Immature natural killer cell (primary cell): Measurements from ENCODE around the gene FMN2. TPM values are rescaled to one million over a fixed set of nuclear protein-coding genes. Genes with fewer than 3 reads are reported as not detected.

Experiments used
- DNase-seq, 3 donors: peaks; one replicate each; pipeline ENCODE4 v3.0.0; 2022; ENCODE audit warnings: mixed read lengths in 1 of 3
- H3K27ac Mint-ChIP-seq, 6 donors: one replicate each; pipeline ENCODE4 v1.8.0; 2020; ENCODE audit warnings: mixed read lengths in 6 of 6, mild to moderate bottlenecking in 5 of 6, inconsistent platforms in 4 of 6, moderate library complexity in 3 of 6
- H3K27me3 Mint-ChIP-seq, 3 donors: one replicate each; pipeline ENCODE4 v1.8.0; 2020 to 2021; ENCODE audit warnings: low read depth in 3 of 3, mild to moderate bottlenecking in 3 of 3, mixed read lengths in 3 of 3, moderate library complexity in 3 of 3, inconsistent platforms in 1 of 3
- H3K36me3 Mint-ChIP-seq, 3 donors: one replicate each; pipeline ENCODE4 v1.8.0; 2020; ENCODE audit warnings: mixed read lengths in 3 of 3, inconsistent platforms in 2 of 3, mild to moderate bottlenecking in 2 of 3
- H3K4me1 Mint-ChIP-seq, 2 donors: one replicate each; pipeline ENCODE4 v1.8.0; 2020; ENCODE audit warnings: inconsistent platforms in 2 of 2, mild to moderate bottlenecking in 2 of 2, mixed read lengths in 2 of 2, moderate library complexity in 1 of 2
- H3K4me3 Mint-ChIP-seq, 5 donors: one replicate each; pipeline ENCODE4 v1.8.0; 2020; ENCODE audit warnings: mild to moderate bottlenecking in 5 of 5, mixed read lengths in 5 of 5, inconsistent platforms in 3 of 5, moderate library complexity in 3 of 5
- H3K9me3 Mint-ChIP-seq, 6 donors: one replicate each; pipeline ENCODE4 v1.8.0; 2020; ENCODE audit warnings: mild to moderate bottlenecking in 6 of 6, mixed read lengths in 6 of 6, inconsistent platforms in 4 of 6, moderate library complexity in 3 of 6
- polyA plus RNA-seq, 3 donors: library from polyadenylated mRNA; unstranded; fragments of 300-500 nt; fragmentation: Illumina TruSeq; gene quantifications; one replicate each; pipeline ENCODE4 v1.2.3, GENCODE V29; 2021

Gene FMN2
- polyA plus RNA-seq, 3 donors from 2014 or later = not detected

DNA sequence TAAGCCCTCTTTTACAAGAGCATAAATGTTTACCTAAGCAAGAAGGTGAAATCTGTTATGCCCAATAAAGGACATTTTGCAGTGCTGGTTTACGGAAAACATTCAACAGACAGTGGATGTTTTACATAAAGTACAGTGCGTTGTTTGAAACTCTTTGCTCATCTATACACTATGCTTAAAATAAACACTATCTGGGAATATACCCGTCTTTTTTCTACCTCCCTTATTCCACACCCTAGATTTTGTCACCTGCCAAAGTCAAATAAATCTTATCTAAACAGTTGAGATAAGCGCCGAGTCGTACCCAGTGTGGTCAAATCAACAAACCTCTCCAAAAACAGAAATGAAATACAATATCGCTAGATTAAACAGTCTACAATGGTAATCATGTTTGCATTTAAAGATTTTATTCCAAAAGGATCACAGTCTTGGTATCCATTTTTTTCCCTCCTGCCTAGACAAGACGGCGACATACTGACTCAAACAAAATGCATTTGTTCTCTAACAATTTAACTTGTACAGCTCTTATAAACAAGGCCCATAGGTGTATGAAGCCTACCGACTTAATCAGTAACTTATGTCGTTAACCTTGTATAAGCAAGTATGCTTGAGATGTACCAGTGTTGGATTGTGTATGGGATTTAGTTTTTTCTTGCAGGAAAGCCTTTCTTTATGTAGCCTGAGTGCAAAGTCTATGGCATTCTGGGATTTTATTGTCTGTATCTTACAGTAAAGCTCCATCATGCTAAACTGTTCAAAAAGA is 189.1 kb downstream of the FMN2 start:
- no peak overlapping the region for H3K4me3 Mint-ChIP-seq
- H3K9me3 Mint-ChIP-seq = peaks cover 0 to 6% (median 2%) of the 10 kb centered on the region in 6 donors
- DNase-seq = no peak
- no peak overlapping the region for H3K27ac Mint-ChIP-seq
- no peaks in the 10 kb centered on the region for H3K4me1 Mint-ChIP-seq
- peaks cover 0 to 2% (median 0%) of the 10 kb centered on the region in 3 donors for H3K27me3 Mint-ChIP-seq
- H3K36me3 Mint-ChIP-seq = no peaks in the 10 kb centered on the region

DNA sequence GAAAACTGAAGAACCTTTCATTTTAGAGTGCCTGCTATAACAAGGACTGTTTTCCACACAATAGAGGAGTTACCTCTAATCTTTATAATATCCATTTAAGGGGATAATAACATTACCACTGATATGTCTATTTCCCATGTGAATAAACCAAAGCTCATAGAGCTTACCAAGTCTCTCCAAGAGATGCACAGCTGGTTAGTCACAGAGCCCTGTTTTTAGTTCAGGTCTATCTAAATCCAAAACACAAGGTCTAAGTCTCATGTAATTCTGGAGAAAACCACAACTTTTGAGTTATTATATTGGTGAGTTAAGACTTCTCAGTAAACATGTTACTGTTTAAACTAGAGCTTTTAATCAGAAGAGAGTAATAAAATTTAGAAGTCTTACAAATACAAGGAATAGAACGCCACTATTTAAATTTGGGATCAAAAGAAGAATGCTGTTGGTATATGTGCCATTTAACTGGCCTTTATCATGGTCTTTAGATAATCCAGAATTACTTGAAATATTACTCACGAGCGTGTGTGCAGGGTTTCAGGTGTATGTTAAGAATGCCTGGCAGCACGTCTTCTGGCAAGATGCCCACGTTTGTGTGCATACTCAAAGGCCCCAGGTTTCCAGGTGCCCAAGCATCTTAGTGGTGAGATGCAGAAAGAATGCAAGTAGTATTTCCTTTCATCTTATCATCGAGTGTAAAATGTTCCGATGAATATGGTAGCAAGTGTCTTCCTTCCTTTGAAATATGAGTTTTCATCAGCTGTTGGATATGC is 190.6 kb downstream of the FMN2 start:
- Mint-ChIP-seq H3K27me3 (peaks cover 0 to 2% (median 0%) of the 10 kb centered on the region in 3 donors), H3K4me1 (no peaks in the 10 kb centered on the region), H3K9me3 (peaks cover 0 to 6% (median under 1%) of the 10 kb centered on the region in 6 donors), H3K36me3 (no peaks in the 10 kb centered on the region), H3K27ac (no peak overlapping the region), H3K4me3 (no peak overlapping the region)
- no peak for DNase-seq

DNA sequence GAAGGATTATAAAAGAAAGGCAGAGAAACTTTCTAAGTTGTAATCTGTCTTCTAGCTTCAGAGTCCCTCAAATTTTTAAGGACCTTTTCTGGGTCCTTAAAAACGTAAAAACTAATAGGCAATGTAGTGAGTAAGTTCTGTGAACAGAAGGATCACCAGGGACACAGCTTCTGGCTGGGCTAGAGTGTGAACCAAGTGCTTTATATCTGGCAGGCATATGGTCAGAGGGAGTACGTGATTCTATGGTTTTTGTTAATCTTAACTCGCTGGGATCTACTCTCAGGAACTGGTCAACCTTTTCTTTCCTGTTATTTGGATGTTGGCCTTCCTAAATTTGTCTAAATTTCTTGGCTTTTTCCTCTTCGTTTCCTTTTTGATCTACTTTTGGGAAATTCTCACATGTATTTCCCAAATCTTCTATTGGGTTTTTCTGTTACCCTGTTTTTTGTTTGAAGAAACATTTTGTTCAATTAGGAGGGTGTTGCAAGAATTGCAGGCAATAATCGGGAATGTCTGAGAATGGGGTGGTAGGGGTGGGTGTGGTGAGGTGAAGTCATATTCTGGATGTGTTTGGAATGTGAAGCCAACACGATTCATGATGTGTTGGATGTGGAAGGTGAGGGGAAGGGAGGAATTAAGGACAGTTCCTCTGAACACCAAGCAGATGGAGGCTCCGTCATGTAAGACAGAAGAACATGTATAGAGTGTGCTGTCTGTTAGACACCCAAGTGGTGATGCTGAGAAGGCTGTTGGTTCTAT is 193.2 kb downstream of the FMN2 start:
- Mint-ChIP-seq H3K4me1 (no peaks in the 10 kb centered on the region), H3K9me3 (peaks cover 0 to 6% (median under 1%) of the 10 kb centered on the region in 6 donors), H3K27ac (no peak overlapping the region), H3K27me3 (no peaks in the 10 kb centered on the region), H3K4me3 (no peak overlapping the region), H3K36me3 (no peaks in the 10 kb centered on the region)
- no peak for DNase-seq

DNA sequence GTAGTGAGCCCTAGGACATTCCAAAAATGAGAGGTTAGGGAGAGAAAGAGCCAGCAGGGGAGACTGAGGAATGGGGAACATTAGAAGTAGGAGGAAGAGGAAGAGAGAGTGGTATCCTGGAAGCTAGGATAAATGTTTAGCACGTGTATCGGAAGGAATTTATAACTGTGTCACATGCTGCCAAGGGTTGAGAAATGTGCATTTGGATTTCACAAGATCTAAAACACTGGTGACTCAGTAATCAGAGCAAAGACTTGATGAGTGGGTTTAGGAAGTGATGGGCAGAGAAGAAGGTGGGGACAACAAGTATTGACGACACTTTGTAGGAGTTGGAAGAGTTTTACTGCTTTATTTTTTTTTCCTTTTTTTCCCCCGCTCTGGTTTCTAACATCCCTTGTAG is 193.9 kb downstream of the FMN2 start:
- no peak overlapping the region for H3K27ac Mint-ChIP-seq
- no peak for DNase-seq
- no peaks in the 10 kb centered on the region for H3K4me1 Mint-ChIP-seq
- H3K27me3 Mint-ChIP-seq = no peaks in the 10 kb centered on the region
- H3K36me3 Mint-ChIP-seq = no peaks in the 10 kb centered on the region
- H3K9me3 Mint-ChIP-seq = peaks cover 0 to 6% (median under 1%) of the 10 kb centered on the region in 6 donors
- H3K4me3 Mint-ChIP-seq = no peak overlapping the region

DNA sequence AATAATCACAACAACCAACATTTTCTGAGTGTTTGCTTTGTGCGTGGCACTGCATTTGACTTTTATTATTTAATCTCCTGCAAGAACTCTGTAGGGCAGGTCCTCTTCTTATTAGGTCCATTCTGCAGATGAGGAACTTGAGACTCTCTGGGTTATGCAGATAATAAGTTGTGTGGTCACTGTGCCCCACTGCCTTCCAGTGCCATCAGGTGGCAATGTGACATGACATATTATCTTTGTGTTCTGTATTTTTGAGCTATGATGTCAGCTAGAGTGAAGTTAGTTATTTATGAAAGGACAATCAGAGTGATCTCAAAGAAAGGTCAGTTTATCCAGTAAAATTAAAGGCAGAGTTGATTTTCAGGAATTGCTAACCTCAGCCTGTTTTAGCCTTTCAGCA is 196.0 kb downstream of the FMN2 start:
- Mint-ChIP-seq H3K27ac (no peak overlapping the region), H3K4me3 (no peak overlapping the region), H3K36me3 (no peaks in the 10 kb centered on the region), H3K27me3 (no peaks in the 10 kb centered on the region), H3K4me1 (no peaks in the 10 kb centered on the region), H3K9me3 (peaks cover 0 to 6% (median under 1%) of the 10 kb centered on the region in 6 donors)
- no peak for DNase-seq

DNA sequence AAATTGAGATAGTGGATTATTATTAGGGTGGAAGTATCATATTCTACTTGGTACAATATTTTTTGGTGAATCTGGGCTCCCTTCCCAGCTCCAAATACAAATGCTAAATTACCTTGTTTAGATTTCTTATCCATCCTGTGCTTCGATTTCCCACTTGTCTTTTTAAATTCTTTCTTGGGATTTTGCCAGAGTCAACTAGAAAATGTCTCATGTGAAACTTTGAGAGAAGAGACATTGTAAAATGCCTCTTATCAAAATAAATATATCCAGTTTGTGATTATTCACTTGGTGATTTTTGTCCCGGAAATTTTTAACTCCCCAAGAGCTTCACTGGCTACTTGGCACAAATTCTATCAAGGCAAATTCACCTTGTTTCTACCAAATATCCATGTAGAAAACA is 202.0 kb downstream of the FMN2 start:
- Mint-ChIP-seq H3K36me3 (no peaks in the 10 kb centered on the region), H3K4me1 (no peaks in the 10 kb centered on the region), H3K27ac (no peak overlapping the region), H3K9me3 (peaks cover 0 to 5% (median 2%) of the 10 kb centered on the region in 6 donors), H3K27me3 (peaks cover 0 to 2% (median 0%) of the 10 kb centered on the region in 3 donors), H3K4me3 (no peak overlapping the region)
- DNase-seq = no peak

DNA sequence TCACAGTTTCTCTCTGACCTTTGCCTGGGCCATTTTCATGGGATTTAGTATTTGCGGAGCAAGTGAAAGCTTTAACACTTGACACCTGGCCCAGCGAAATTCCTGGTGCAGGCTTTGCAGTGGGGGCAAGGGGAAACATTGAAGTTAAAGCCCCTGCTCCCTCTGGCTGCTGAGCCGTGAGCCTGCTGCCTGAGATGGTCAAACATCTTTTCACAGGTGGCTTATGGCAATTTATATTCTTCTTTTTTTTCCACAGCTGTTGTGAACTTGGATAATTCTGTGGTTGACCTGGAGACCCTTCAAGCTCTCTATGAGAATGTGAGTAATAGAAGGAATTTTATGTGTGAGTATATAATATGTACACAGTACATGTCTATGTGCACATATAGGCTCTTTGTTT is 202.9 kb downstream of the FMN2 start:
- DNase-seq = no peak
- no peaks in the 10 kb centered on the region for H3K36me3 Mint-ChIP-seq
- no peak overlapping the region for H3K27ac Mint-ChIP-seq
- no peak overlapping the region for H3K4me3 Mint-ChIP-seq
- H3K4me1 Mint-ChIP-seq = no peaks in the 10 kb centered on the region
- H3K27me3 Mint-ChIP-seq = peaks cover 0 to 2% (median 0%) of the 10 kb centered on the region in 3 donors
- H3K9me3 Mint-ChIP-seq = peaks cover 0 to 6% (median 2%) of the 10 kb centered on the region in 6 donors

DNA sequence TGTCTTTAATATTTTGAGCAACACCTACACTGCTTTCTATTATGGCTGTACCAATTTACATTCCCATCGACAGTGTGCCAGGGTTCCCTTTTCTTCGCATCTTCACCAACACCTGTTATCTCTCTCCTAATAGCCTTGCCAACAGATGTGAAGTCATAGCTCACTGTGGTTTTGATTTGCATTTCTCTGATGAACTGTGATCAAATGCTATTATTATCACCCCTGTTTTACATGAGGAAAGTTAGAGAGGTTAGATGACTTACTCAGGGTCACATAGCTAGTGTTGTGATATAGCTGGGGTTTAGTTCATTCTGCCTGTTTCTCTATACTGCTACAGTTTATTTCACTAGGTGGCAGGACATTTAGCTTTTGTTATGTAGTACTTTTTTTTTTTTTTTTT is 204.1 kb downstream of the FMN2 start:
- Mint-ChIP-seq H3K9me3 (peaks cover 0 to 14% (median 2%) of the 10 kb centered on the region in 6 donors), H3K27ac (no peak overlapping the region), H3K4me3 (no peak overlapping the region), H3K27me3 (peaks cover 0 to 2% (median 0%) of the 10 kb centered on the region in 3 donors), H3K36me3 (no peaks in the 10 kb centered on the region), H3K4me1 (no peaks in the 10 kb centered on the region)
- no peak for DNase-seq

DNA sequence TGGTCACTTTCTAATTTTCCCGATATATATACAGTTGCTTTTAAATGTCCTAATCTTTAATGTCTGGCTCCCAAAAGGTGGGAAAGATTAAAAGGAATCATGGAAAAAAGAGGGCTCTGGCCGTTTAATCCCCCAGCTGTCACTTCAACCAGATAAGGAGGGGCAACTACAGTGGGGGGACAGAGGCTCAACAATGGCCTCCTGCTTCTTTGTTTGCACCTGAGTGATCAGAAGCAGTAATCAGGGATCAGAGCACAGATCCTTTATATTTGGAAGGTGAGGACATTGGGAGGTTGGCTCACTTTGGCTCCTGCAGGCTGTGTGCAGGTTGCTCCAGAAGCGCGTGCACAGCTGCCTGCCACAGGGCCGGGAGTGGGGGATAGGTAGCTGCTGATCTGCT is 212.8 kb downstream of the FMN2 start:
- Mint-ChIP-seq H3K27me3 (peaks cover 0 to 1% (median 0%) of the 10 kb centered on the region in 3 donors), H3K9me3 (peaks cover 1 to 22% (median 5%) of the 10 kb centered on the region in 6 donors), H3K27ac (no peak overlapping the region), H3K36me3 (no peaks in the 10 kb centered on the region), H3K4me3 (no peak overlapping the region), H3K4me1 (no peaks in the 10 kb centered on the region)
- no peak for DNase-seq

DNA sequence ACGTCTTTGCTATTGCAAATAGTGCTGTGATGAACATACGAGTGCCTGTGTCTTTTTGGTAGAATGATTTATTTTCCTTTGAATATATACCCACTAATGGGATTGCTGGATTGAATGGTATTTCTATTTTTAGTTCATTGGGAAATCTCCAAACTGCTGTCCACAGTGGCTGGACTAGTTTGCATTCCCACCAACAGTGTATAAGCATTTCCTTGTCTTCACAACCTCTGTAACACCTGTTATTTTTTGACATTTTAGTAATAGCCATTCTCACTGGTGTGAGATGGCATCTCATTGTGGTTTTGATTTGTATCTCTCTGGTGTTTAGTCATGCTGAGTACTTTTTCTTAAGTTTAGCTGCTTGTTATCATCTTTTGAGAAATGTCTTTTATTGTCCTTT is 215.0 kb downstream of the FMN2 start:
- Mint-ChIP-seq H3K36me3 (no peaks in the 10 kb centered on the region), H3K9me3 (peaks cover 1 to 17% (median 4%) of the 10 kb centered on the region in 6 donors), H3K4me1 (no peaks in the 10 kb centered on the region), H3K27ac (no peak overlapping the region), H3K4me3 (no peak overlapping the region), H3K27me3 (peaks cover 0 to 1% (median 0%) of the 10 kb centered on the region in 3 donors)
- DNase-seq = no peak

DNA sequence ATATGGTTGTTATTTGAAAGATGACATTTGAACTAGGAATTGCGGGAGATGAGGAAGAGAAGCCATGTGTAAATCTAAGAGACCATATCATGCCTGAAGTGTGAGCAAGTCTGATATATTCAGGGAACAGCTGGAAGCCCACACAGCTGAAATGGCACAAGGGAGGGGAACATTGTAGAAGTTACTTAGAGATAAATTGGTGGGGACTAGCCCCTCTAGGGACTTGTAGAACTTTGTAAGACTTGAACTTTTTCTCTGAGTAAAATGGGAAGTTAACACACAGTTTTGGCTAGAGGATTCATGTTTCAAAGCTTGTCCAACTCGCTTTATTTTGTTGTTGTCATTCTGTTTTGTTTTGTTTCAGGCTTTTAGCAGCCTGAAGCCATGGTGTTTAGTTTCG is 216.4 kb downstream of the FMN2 start:
- Mint-ChIP-seq H3K36me3 (no peaks in the 10 kb centered on the region), H3K27me3 (peaks cover 0 to 1% (median 0%) of the 10 kb centered on the region in 3 donors), H3K4me1 (no peaks in the 10 kb centered on the region), H3K9me3 (peaks cover 0 to 14% (median 3%) of the 10 kb centered on the region in 6 donors), H3K27ac (no peak overlapping the region), H3K4me3 (no peak overlapping the region)
- DNase-seq = no peak

DNA sequence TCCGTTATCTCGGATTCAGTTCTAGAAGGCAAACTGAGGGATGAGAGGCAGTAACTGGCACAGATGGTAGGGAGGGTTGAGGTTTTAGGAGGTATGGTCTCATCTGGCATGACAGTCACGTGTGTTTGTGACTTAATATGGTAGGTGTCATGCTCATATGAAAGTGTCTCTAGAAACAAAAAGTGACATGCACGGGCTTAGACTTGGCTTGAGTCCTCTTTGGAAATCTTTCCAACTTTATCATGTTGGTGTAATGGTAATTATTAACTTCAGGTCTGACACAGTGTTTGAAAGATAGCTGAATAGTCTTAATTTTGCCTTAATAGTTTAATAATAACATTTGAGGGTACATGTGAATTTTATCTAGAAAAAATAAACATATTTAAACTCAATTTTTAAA is 218.1 kb downstream of the FMN2 start:
- no peak overlapping the region for H3K4me3 Mint-ChIP-seq
- H3K36me3 Mint-ChIP-seq = no peaks in the 10 kb centered on the region
- peaks cover 0 to 2% (median 0%) of the 10 kb centered on the region in 6 donors for H3K9me3 Mint-ChIP-seq
- H3K27ac Mint-ChIP-seq = no peak overlapping the region
- H3K27me3 Mint-ChIP-seq = no peaks in the 10 kb centered on the region
- DNase-seq = no peak
- no peaks in the 10 kb centered on the region for H3K4me1 Mint-ChIP-seq

DNA sequence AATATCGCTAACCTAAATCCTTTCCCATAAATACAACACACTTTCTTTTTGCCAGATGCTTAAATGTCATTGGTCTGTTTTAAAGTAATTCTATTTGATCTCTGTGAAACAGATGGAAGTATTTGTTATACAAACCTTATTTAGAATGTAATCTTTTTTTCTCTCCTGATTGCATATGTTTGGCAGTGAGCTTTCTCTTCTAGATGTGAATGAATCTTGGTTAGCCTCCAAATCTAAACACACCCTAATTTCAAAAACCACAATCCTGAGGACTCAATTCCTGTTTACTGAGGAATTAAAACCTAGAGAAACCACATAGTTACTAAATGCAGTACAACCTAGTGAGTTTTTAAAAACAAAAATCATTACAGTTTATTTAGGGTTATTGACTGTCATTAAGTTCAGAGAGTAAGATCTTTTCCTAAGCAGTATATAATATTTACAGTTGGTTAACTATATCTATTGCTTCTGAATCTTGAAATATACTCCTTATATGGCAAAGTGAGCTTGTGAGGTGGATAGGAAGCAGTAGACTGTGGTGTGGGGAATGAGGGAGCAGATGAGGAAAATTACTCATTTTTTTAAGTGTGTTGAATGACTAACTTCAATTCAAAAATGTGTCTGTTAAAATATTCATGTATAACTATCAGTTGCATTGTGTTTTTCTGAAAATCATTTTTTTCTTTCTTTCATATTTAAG is 218.7 kb downstream of the FMN2 start:
- Mint-ChIP-seq H3K9me3 (peaks cover 0 to 2% (median 0%) of the 10 kb centered on the region in 6 donors), H3K27ac (no peak overlapping the region), H3K4me1 (no peaks in the 10 kb centered on the region), H3K36me3 (no peaks in the 10 kb centered on the region), H3K4me3 (no peak overlapping the region), H3K27me3 (no peaks in the 10 kb centered on the region)
- DNase-seq = no peak
